Upper lobe of left lung (tissue), 6 donors: ENCODE measurements around the gene C1orf198. TPM values are rescaled to one million over a fixed set of nuclear protein-coding genes. Genes with fewer than 3 reads are reported as not detected.

ENCODE experiments used
- ATAC-seq, 2 donors: fragments of 200-7000 bp; cut with Tn5 transposase; one replicate each; pipeline ENCODE4 v1.9.1; 2022; ENCODE audit warnings: mild to moderate bottlenecking in 2 of 2, moderate library complexity in 2 of 2; ENCODE audit not compliant: low FRiP score in 2 of 2
- DNase-seq, 2 donors: peaks; one replicate each; pipeline ENCODE4 v3.0.0-alpha.2; 2019 to 2020
- H3K27ac ChIP-seq, 4 donors: fragments of 200-600 bp; sonication (generic); one replicate each; pipeline ENCODE4 v1.5.1; 2016 to 2019
- H3K27me3 ChIP-seq, 4 donors: fragments of 200-600 bp; sonication (generic); one replicate each; pipeline ENCODE4 v1.5.1; 2017 to 2019
- H3K36me3 ChIP-seq, 4 donors: fragments of 200-600 bp; sonication (generic); one replicate each; pipeline ENCODE4 v1.5.1; 2016 to 2019
- H3K4me1 ChIP-seq, 4 donors: fragments of 200-600 bp; sonication (generic); one replicate each; pipeline ENCODE4 v1.5.1; 2018 to 2019
- H3K4me3 ChIP-seq, 4 donors: fragments of 200-600 bp; sonication (generic); one replicate each; pipeline ENCODE4 v1.5.1; 2017 to 2019; ENCODE audit warnings: mild to moderate bottlenecking in 2 of 4, moderate library complexity in 1 of 4
- H3K9me3 ChIP-seq, 4 donors: fragments of 200-600 bp; sonication (generic); one replicate each; pipeline ENCODE4 v1.5.1; 2018 to 2019
- EP300 ChIP-seq, 4 donors: sonication (generic); formaldehyde crosslinking; IDR thresholded peaks; one replicate each; pipeline ENCODE4 v1.5.1; 2017; ENCODE audit warnings: antibody characterized with exemption in 4 of 4, control low read depth in 2 of 4
- POLR2A ChIP-seq, 4 donors: fragments of 450-650 bp; IDR thresholded peaks; one replicate each; pipeline ENCODE4 v1.5.1; 2016 to 2017; ENCODE audit warnings: antibody characterized with exemption in 4 of 4, mild to moderate bottlenecking in 2 of 4
- POLR2AphosphoS5 ChIP-seq, 2 donors: sonication (generic); formaldehyde crosslinking; IDR thresholded peaks; one replicate each; pipeline ENCODE4 v1.5.1; 2017; ENCODE audit warnings: antibody characterized with exemption in 2 of 2
- WGBS, 2 donors: methylation state at CpG; one replicate each; pipeline ENCODE4 v1.1.5; 2017 to 2018; 5-methylcytosine and 5-hydroxymethylcytosine counted together
- total RNA-seq, 6 donors: library from RNA; depleted of rRNA in 4 of 6; stranded (reverse); fragments of >200 nt in 4 of 6; gene quantifications; one replicate each; pipeline versions ENCODE4 v1.1.0 to v1.2.1, GENCODE V29; 2016 to 2021
- TF ChIP-seq, protein P1 (sequence below), 6 experiments: fragments of 450-650 bp in 4 of 6; fragments of 200-600 bp in 2 of 6; sonication (generic) in 2 of 6; IDR thresholded peaks; one replicate each; pipeline ENCODE4 v1.5.1; 2016 to 2019; ENCODE audit warnings: antibody characterized with exemption in 6 of 6
- donor health status: DM: no; HTN: no; CAD: no; lungs with moderate emphysema.
- donor health status: DM: no; HTN: yes; CAD: no; lungs with severe emphysema.

Gene C1orf198
- total RNA-seq, 6 donors from 2014 or later, result 51.3 to 241 (median 125) TPM

DNA sequence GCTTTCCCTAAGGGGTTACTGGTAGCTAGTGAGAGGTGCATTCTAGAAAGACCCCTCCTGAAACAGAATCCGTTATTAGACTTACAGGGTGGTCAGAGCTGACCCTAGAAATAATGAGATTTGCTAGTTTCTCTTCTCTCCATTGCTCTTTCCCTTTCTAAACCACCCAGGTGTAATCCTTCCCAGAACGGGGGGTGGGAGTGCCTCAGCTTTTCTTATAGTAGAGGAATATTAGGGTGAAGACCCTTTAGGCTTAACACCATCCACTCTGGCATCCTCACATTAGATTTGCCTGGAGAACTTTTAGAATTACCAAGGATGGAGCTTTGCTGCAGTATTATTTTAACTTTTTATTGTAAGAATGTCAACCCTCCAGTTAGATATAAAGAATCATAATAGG, 71.7 kb downstream of the C1orf198 start:
- DNase-seq (no peak), ATAC-seq (no peak)
- 57 to 77% methylated on average over 2 of the region's 2 CpGs for WGBS, 2 donors
- no peaks in the 10 kb centered on the region for H3K27me3 ChIP-seq
- TF ChIP-seq POLR2A (IDR thresholded peaks at IDR 0.05), result no peak
- no peak for TF ChIP-seq EP300 (IDR thresholded peaks at IDR 0.05)
- TF ChIP-seq POLR2AphosphoS5 (IDR thresholded peaks at IDR 0.05), result no peak
- TF ChIP-seq, protein P1, sequence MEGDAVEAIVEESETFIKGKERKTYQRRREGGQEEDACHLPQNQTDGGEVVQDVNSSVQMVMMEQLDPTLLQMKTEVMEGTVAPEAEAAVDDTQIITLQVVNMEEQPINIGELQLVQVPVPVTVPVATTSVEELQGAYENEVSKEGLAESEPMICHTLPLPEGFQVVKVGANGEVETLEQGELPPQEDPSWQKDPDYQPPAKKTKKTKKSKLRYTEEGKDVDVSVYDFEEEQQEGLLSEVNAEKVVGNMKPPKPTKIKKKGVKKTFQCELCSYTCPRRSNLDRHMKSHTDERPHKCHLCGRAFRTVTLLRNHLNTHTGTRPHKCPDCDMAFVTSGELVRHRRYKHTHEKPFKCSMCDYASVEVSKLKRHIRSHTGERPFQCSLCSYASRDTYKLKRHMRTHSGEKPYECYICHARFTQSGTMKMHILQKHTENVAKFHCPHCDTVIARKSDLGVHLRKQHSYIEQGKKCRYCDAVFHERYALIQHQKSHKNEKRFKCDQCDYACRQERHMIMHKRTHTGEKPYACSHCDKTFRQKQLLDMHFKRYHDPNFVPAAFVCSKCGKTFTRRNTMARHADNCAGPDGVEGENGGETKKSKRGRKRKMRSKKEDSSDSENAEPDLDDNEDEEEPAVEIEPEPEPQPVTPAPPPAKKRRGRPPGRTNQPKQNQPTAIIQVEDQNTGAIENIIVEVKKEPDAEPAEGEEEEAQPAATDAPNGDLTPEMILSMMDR (IDR thresholded peaks at IDR 0.05), result no peak
- no peak overlapping the region for H3K27ac ChIP-seq
- H3K9me3 ChIP-seq, result no peaks in the 10 kb centered on the region
- no peaks in the 10 kb centered on the region for H3K4me1 ChIP-seq
- H3K4me3 ChIP-seq, result no peak overlapping the region
- H3K36me3 ChIP-seq, result no peaks in the 10 kb centered on the region

DNA sequence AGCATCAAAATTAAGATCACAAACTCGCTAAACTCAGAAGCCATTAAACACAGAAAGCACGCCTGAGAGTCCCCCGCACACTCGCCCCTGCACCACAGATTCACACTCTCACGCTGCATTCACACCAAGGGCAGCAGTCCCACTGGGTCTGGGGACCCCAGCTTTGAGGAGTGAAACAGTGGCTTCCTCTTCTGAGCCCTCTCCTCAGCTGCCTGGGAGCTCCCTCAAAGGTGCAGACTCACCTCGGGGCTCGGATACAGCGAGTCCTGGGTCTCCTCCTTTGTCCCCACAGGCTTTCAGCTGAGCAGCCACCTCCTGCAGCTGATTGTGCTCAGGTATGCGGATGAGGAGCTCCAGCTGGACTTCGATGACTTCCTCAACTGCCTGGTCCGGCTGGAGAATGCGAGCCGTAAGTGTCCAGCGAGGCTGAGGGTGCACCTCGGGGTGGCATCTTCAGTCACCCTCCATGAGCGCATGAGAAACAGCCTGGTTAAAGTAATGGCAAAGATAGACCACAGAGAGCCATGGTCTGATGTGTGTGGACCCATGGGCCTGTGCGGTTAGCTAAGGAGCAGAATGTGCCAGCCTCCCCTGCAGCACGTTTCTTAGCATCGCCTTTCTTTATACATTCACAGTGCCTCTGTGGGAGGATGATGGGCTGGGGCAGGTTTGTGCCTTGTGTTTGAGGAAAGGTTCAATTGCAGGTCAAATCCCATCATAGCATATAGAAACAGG, 73.3 kb downstream of the C1orf198 start:
- 84 to 87% methylated on average over 8 to 19 of the region's 19 CpGs for WGBS, 2 donors
- H3K36me3 ChIP-seq, result no peaks in the 10 kb centered on the region
- ATAC-seq, result no peak

DNA sequence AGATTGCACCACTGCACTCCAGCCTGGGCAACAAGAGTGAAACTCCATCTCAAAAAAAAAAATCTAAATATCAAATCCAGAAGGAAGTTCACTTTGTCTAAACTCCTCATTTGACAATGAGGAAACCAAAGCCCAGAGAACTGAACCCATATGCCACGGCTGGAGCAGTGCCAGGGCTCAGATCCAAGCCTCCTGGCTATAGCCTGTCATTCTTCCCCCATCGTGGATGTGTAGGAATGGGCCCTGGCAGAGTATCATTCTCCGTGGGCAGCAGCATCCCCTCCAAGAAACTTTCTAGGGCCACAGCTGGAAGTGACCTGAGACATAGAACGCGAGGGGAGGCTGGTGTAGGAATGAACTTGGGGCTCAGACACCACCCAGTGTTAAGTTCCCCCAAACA, 73.9 kb downstream of the C1orf198 start:
- no peak overlapping the region for H3K27ac ChIP-seq
- no peak for TF ChIP-seq POLR2A (IDR thresholded peaks at IDR 0.05)
- TF ChIP-seq EP300 (IDR thresholded peaks at IDR 0.05), result no peak
- TF ChIP-seq, protein P1 (IDR thresholded peaks at IDR 0.05), result no peak
- no peak for TF ChIP-seq POLR2AphosphoS5 (IDR thresholded peaks at IDR 0.05)
- ATAC-seq (no peak), DNase-seq (no peak)
- H3K9me3 ChIP-seq, result no peaks in the 10 kb centered on the region
- no peaks in the 10 kb centered on the region for H3K36me3 ChIP-seq
- H3K27me3 ChIP-seq, result no peaks in the 10 kb centered on the region
- H3K4me1 ChIP-seq, result no peaks in the 10 kb centered on the region
- H3K4me3 ChIP-seq, result no peak overlapping the region
- WGBS, 2 donors, result 50 to 62% methylated on average over 5 of the region's 5 CpGs

More for the DNA sequence above, 73.3 kb downstream of the C1orf198 start:
- TF ChIP-seq POLR2AphosphoS5 (IDR thresholded peaks at IDR 0.05) (no peak), POLR2A (IDR thresholded peaks at IDR 0.05) (no peak), EP300 (IDR thresholded peaks at IDR 0.05) (no peak)
- TF ChIP-seq, protein P1 (IDR thresholded peaks at IDR 0.05), result no peak
- no peaks in the 10 kb centered on the region for H3K27me3 ChIP-seq
- H3K4me3 ChIP-seq, result no peak overlapping the region
- DNase-seq, result no peak
- H3K27ac ChIP-seq, result no peak overlapping the region
- no peaks in the 10 kb centered on the region for H3K4me1 ChIP-seq
- H3K9me3 ChIP-seq, result no peaks in the 10 kb centered on the region

DNA sequence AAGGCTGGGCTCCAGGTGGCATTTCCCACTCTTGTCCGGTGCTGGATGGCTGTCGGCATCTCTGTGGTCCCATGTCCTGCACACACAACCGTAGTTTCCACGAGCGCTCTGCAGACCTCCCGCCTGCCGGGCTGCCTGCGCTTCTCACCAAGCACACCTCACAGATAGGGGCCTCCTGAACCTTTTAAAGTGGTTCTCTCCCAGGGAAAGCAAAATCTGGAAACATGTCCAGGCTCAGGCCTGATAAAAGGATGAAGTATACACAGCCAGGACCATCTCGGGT, 74.9 kb downstream of the C1orf198 start:
- Histone ChIP-seq H3K27me3 (no peaks in the 10 kb centered on the region), H3K36me3 (no peaks in the 10 kb centered on the region), H3K4me3 (no peak overlapping the region), H3K9me3 (no peaks in the 10 kb centered on the region), H3K27ac (no peak overlapping the region), H3K4me1 (no peaks in the 10 kb centered on the region)
- ATAC-seq (no peak), DNase-seq (peak in 1 of 2 donors; percentile 37)
- 89 to 93% methylated on average over 9 of the region's 9 CpGs for WGBS, 2 donors
- TF ChIP-seq POLR2A (IDR thresholded peaks at IDR 0.05), result no peak
- TF ChIP-seq, protein P1 (IDR thresholded peaks at IDR 0.05), result no peak
- TF ChIP-seq EP300 (IDR thresholded peaks at IDR 0.05), result no peak
- TF ChIP-seq POLR2AphosphoS5 (IDR thresholded peaks at IDR 0.05), result no peak
